HG02759 (cell line): Measurements from ENCODE around the gene EPS8L1.
"Not testable (repeated sequence)": the region's sequence is repeated elsewhere in the genome, so short reads cannot be mapped to it uniquely, and the experiment has no call there.

ENCODE experiments used
- ATAC-seq: cut with Tn5 transposase; IDR thresholded peaks from one replicate; pipeline ENCODE4 v1.9.1; 2021; ENCODE audit warnings: mild to moderate bottlenecking, moderate library complexity; ENCODE audit not compliant: unreplicated experiment

Gene EPS8L1

GRCh38 chr19:55092423-55093318, 17.0 kb downstream of the EPS8L1 start:
- ATAC-seq = no peak

- ATAC-seq = no peak
Observed at GRCh38 chr19:55094456-55095259, 19.0 kb downstream of the EPS8L1 start.

- no peak for ATAC-seq
Observed at GRCh38 chr19:55095260-55096060, 19.8 kb downstream of the EPS8L1 start.

- ATAC-seq = no peak
Observed at GRCh38 chr19:55096061-55096701, 20.5 kb downstream of the EPS8L1 start.

GRCh38 chr19:55097864-55098715, 22.4 kb downstream of the EPS8L1 start:
- ATAC-seq = no peak

- no peak for ATAC-seq
Observed at GRCh38 chr19:55098716-55099556, 23.3 kb downstream of the EPS8L1 start.

- no peak for ATAC-seq
Observed at GRCh38 chr19:55099557-55100506, 24.2 kb downstream of the EPS8L1 start.

- ATAC-seq = no peak
Observed at GRCh38 chr19:55101261-55101660, 25.6 kb downstream of the EPS8L1 start.

- ATAC-seq = no peak
Observed at GRCh38 chr19:55103190-55103589, 27.5 kb downstream of the EPS8L1 start.

GRCh38 chr19:55105237-55105636, 29.6 kb downstream of the EPS8L1 start:
- ATAC-seq = no peak

GRCh38 chr19:55106591-55106990, 30.9 kb downstream of the EPS8L1 start:
- no peak for ATAC-seq

GRCh38 chr19:55107252-55107651, 31.6 kb downstream of the EPS8L1 start:
- not testable (repeated sequence) for ATAC-seq

GRCh38 chr19:55109527-55110291, 34.0 kb downstream of the EPS8L1 start:
- ATAC-seq = no peak

- no peak for ATAC-seq
Observed at GRCh38 chr19:55111238-55111831, 35.7 kb downstream of the EPS8L1 start.

GRCh38 chr19:55112246-55112776, 36.6 kb downstream of the EPS8L1 start:
- no peak for ATAC-seq
